GM18520 (cell line): ENCODE measurements around the gene PCDHB9.
"Not testable (repeated sequence)": the region's sequence is repeated elsewhere in the genome, so short reads cannot be mapped to it uniquely, and the experiment has no call there.

ENCODE experiments used
- ATAC-seq: cut with Tn5 transposase; IDR thresholded peaks from one replicate; pipeline ENCODE4 v1.9.1; 2021; ENCODE audit not compliant: unreplicated experiment

The PCDHB9 gene

DNA sequence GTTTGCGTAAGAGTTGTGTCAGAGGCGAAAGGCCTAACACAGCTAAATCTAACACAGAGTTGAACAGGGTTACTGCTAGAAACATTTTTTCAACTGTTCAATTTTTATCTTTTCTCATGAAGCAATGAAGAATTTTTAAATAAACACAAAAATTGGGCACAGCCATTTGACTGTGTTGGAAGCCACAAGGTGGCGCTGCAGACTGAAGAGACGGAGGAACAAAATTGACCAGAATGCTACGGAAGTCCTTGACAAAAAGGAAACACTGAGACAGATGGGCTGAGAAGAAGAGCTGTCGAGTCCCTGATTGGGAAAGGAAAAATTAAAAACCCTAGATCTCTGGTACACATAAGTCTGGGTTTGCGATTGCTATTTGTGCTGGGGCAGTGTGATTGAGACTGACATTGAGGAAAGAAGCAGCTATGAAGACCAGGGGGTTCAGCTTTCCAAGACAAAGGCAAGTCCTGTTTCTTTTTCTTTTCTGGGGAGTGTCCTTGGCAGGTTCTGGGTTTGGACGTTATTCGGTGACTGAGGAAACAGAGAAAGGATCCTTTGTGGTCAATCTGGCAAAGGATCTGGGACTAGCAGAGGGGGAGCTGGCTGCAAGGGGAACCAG lies at the start of gene PCDHB9:
TSS of gene PCDHB9 (plus strand) at position 265 of the 616 bp plus-strand sequence. CDS start at position 423, 158 bp downstream.
- no peak for ATAC-seq

DNA sequence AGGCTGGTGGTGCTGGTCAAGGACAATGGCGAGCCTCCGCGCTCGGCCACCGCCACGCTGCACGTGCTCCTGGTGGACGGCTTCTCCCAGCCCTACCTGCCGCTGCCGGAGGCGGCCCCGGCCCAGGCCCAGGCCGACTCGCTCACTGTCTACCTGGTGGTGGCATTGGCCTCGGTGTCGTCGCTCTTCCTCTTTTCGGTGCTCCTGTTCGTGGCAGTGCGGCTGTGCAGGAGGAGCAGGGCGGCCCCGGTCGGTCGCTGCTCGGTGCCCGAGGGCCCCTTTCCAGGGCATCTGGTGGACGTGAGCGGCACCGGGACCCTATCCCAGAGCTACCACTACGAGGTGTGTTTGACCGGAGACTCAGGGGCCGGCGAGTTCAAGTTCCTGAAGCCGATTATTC lies 49.6 kb upstream of the PCDHB9 start:
- not testable (repeated sequence) for ATAC-seq

GRCh38 chr5:141149812-141150211 lies 37.1 kb upstream of the PCDHB9 start, which contains the start of gene PCDHB6:
Gene PCDHB6 (plus strand): TSS chr5:141150057. CDS start chr5:141150258, 201 bp downstream.
- ATAC-seq, result no peak

GRCh38 chr5:141150224-141150992 lies 36.6 kb upstream of the PCDHB9 start:
- ATAC-seq, result no peak

- ATAC-seq, result no peak
These were observed 36.0 kb upstream of the PCDHB9 start for GRCh38 chr5:141150993-141151325.

DNA sequence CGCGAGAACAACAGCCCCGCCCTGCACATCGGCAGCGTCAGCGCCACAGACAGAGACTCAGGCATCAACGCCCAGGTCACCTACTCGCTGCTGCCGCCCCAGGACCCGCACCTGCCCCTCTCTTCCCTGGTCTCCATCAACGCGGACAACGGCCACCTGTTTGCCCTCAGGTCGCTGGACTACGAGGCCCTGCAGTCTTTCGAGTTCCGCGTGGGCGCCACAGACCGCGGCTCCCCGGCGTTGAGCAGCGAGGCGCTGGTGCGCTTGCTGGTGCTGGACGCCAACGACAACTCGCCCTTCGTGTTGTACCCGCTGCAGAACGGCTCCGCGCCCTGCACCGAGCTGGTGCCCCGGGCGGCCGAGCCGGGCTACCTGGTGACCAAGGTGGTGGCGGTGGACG lies 35.3 kb upstream of the PCDHB9 start:
- not testable (repeated sequence) for ATAC-seq

DNA sequence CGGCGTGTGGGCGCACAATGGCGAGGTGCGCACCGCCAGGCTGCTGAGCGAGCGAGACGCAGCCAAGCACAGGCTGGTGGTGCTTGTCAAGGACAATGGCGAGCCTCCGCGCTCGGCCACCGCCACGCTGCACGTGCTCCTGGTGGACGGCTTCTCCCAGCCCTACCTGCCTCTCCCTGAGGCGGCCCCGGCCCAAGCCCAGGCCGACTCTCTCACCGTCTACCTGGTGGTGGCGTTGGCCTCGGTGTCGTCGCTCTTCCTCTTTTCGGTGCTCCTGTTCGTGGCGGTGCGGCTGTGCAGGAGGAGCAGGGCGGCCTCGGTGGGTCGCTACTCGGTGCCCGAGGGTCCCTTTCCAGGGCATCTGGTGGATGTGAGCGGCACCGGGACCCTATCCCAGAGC lies 34.9 kb upstream of the PCDHB9 start:
- not testable (repeated sequence) for ATAC-seq

GRCh38 chr5:141155540-141156374 lies 31.2 kb upstream of the PCDHB9 start:
- ATAC-seq, result no peak

- not testable (repeated sequence) for ATAC-seq
These were observed 29.6 kb upstream of the PCDHB9 start for GRCh38 chr5:141157356-141157755.

GRCh38 chr5:141157901-141158300 lies 29.1 kb upstream of the PCDHB9 start:
- ATAC-seq, result not testable (repeated sequence)

DNA sequence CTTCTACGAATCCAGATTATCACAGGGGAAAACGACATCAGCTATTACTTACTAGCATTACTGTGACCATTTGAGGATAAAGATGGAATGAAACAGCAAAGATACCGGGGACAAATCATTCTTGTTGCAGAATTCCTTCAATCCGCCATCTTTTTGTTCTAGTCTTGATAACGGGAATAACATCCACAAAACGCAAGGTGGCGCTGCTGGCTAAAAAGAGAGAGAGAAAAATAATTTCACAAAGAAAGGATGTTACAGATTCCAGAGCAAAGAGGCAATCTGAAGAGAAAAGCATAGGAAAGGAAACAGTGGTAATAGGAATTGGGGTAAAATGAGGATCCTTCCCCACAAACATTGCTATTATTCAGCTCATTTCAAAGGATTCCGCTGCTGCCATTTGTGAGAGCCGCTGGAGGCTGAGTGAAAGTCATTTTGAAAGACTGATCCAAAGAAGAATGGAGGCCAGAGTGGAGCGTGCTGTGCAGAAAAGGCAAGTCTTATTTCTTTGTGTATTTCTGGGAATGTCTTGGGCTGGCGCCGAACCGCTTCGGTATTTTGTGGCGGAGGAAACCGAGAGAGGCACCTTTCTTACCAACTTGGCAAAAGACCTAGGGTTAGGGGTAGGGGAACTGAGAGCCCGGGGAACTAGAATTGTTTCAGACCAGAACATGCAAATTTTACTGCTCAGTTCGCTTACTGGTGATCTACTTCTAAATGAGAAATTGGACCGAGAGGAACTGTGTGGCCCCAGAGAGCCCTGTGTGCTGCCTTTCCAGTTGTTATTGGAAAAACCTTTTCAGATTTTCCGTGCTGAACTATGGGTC lies 14.4 kb upstream of the PCDHB9 start, which contains the start of gene PCDHB7:
TSS of gene PCDHB7 (plus strand) at position 264 of the 824 bp plus-strand sequence. CDS start at position 456, 192 bp downstream.
- no peak for ATAC-seq

DNA sequence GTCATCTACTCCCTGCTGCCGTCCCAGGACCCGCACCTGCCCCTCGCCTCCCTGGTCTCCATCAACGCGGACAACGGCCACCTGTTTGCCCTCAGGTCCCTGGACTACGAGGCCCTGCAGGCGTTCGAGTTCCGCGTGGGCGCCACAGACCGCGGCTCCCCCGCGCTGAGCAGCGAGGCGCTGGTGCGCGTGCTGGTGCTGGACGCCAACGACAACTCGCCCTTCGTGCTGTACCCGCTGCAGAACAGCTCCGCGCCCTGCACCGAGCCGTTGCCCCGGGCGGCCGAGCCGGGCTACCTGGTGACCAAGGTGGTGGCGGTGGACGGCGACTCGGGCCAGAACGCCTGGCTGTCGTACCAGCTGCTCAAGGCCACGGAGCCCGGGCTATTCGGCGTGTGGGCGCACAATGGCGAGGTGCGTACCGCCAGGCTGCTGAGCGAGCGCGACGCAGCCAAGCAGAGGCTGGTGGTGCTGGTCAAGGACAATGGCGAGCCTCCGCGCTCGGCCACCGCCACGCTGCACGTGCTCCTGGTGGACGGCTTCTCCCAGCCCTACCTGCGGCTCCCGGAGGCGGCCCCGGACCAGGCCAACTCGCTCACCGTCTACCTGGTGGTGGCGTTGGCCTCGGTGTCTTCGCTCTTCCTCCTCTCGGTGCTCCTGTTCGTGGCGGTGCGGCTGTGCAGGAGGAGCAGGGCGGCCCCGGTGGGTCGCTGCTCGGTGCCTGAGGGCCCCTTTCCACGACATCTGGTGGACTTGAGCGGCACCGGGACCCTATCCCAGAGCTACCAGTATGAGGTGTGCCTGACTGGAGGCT lies 12.5 kb upstream of the PCDHB9 start:
- ATAC-seq, result not testable (repeated sequence)

DNA sequence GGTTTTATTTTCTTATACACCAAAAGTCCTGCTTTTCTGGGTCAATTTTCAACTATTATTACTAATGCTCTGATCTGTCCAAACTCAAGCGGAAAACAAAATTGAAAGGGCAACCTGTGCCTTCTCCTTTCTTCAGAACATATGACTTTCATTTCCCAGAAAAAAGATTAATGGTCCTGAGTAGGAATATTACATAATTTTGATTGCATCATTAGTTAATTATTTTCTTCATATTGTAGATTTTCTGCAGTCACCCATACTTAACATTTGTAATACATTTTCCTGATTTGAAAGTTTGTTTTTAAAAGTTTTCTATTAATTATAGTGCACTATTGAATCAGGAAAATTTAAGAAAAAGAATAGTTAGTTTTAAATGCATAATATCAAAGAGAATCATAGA lies 11.0 kb upstream of the PCDHB9 start:
- ATAC-seq, result no peak

DNA sequence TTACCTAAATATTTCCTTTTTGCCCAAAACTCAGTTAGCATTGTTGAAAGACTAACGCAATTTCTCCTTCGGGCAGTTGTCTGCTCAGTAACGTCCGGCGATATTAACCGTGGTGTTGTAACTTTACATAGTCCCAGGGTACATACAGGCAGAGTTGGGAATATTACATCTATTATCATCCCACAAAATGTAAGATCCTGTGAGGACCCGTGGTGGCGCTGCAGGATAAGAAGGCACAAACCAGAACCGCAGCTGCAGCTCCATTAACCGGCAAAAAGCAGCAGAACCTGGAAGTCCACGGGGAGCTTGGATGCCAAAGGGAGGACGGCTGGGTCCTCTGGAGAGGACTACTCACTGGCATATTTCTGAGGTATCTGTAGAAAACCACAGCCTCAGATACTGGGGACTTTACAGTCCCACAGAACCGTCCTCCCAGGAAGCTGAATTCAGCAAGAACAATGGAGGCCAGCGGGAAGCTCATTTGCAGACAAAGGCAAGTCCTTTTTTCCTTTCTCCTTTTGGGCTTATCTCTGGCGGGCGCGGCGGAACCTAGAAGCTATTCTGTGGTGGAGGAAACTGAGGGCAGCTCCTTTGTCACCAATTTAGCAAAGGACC lies 9.3 kb upstream of the PCDHB9 start, which contains the start of gene PCDHB8:
TSS of gene PCDHB8 (plus strand) at position 214 of the 615 bp plus-strand sequence. CDS start at position 459, 245 bp downstream.
- not testable (repeated sequence) for ATAC-seq

DNA sequence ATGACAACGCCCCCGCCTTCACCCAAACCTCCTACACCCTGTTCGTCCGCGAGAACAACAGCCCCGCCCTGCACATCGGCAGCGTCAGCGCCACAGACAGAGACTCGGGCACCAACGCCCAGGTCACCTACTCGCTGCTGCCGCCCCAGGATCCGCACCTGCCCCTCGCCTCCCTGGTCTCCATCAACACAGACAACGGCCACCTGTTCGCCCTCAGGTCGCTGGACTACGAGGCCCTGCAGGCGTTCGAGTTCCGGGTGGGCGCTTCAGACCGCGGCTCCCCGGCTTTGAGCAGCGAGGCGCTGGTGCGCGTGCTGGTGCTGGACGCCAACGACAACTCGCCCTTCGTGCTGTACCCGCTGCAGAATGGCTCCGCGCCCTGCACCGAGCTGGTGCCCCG lies 7.6 kb upstream of the PCDHB9 start:
- ATAC-seq, result not testable (repeated sequence)

- ATAC-seq, result not testable (repeated sequence)
These were observed 7.1 kb upstream of the PCDHB9 start for GRCh38 chr5:141179876-141180275.

GRCh38 chr5:141180313-141180712 lies 6.6 kb upstream of the PCDHB9 start:
- ATAC-seq, result no peak

- ATAC-seq, result no peak
These were observed 4.7 kb upstream of the PCDHB9 start, which contains the start of gene PCDHB16 for GRCh38 chr5:141182248-141182647. Gene PCDHB16 (plus strand): TSS chr5:141182387. CDS start chr5:141182560, 173 bp downstream.
